M059J (cell line): ENCODE results near the gene MFSD2B. TPM values are rescaled to one million over a fixed set of nuclear protein-coding genes. Genes with fewer than 3 reads are reported as not detected.

Source experiments
- DNase-seq: peaks from one replicate; pipeline ENCODE4 v3.0.0-alpha.2; 2012; ENCODE audit warnings: low read depth
- total RNA-seq: library from RNA; depleted of rRNA; stranded (reverse); fragments of >200 nt; shearing (Covaris generic); gene quantifications from 2 replicates; pipeline ENCODE4 v1.2.3, GENCODE V29; 2014; rRNA removed

Gene MFSD2B
- total RNA-seq, 1 experiment from 2014 or later, result not detected

- peak; percentile 15 for DNase-seq
Measured at GRCh38 chr2:24050041-24050979, 40.4 kb downstream of the MFSD2B start.

DNA sequence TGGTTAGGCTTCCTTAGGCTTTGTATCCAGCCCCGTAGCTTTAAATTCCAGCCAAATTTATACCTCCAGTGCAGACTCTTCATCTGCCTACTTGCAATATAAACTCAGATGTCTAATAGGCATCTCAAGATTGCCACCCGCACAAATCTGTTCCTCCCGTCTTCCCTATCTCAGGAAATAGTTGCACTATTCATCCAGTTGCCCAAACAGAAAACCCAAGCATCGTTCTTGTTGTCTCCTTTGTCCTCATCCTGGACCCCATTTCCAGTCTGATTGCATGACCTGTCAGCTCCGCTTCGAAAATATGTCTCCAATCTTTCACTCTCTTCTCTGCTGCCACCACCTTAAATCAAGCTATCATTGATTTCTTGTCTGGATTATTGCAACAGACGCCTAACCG lies 41.9 kb downstream of the MFSD2B start:
- no peak for DNase-seq

- no peak for DNase-seq
Measured at GRCh38 chr2:24052951-24053350, 43.1 kb downstream of the MFSD2B start.

- DNase-seq, result no peak
Measured at GRCh38 chr2:24054366-24055010, 44.6 kb downstream of the MFSD2B start.

DNA sequence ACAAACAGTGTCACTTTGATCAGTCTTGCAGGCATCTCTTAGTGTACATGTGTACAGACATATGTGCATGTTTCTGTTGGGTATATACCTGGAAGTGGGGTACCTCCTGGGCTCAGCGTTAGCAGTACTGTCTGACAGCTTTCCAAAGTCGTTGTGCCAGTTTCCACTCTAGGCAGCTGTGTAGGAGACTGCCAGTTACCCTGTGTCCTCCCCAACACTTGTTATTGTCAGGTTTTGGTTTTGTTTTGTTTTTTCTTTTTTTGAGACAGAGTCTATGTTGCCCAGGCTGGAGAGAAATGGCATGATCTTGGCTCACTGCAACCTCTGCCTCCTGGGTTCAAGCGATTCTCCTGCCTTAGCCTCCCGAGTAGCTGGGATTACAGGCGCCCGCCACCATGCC lies 45.9 kb downstream of the MFSD2B start:
- DNase-seq, result no peak

DNA sequence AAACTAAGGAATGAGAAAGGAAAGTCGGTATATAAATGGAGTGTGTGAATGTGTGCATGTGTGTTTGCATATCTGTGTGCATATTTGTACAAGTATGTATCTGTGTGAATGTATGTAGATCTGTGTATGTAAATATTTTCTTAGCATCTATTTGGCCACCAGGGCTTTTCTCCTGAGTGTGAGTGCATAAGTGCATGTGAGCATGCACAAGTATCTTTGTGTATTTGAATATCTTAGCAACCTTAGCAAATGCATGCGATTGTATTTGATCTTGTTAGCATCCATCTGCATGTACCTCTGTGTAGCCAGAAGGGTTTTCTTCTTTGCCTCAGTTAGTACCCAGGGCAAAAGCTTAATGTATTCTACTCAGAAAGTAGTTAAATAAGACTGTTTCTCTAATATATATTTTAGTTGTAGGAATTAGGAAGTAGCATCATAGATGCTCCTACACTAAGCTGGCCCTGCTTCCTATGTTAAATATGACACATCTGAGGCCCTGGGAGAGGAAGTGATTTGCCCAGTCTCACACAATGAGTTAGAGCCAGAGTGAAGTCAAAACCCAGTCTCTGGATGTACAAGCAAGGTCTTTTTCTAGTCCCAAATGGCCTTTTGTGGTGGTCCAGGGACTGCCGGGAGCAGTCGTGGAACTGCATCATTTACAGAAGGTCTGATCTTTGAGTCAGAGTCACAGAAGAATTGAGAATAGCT lies 48.8 kb downstream of the MFSD2B start:
- no peak for DNase-seq

- DNase-seq, result no peak
Measured at GRCh38 chr2:24065341-24065740, 55.5 kb downstream of the MFSD2B start.

DNA sequence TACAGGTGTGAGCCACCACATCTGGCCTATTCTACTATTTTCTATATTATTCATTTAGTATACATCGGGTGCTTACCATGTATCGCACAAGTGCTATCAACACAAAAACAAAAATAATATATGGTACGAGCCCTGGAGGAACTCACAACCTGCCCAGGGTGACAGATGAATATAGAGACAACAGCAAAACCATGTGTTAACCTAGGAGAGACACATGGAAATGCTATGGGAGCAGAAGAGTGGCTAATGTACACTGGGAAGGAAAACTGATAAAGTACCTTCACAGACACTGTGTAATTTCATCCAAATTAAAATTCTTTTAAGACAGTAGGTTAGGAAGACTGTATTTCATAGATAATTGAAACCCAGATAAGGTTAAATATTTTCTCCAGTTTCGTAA lies 62.4 kb downstream of the MFSD2B start:
- no peak for DNase-seq

GRCh38 chr2:24073816-24074215 lies 63.9 kb downstream of the MFSD2B start:
- no peak for DNase-seq

DNA sequence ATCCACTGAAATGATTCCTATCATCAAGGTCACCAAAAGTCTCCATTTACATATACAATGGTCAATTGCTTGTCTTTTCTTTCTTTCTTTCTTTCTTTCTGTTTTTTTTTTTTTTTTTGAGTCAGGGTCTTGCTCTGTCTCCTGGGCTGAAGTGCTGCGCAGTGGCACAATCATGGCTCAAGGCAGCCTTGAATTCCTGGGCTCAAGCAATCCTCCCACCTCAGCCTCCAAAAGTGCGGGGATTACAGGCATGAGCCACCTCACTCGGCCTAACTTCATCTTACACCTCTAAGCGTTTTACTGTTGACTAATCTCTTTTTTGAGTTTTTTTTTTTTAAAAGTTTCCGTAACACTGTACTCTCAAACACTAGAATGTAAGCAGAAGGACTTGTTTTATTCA lies 65.4 kb downstream of the MFSD2B start:
- DNase-seq, result no peak

Other genes starting within 250 kb of the MFSD2B start
- gene ATAD2B, start 83.0 kb upstream of the MFSD2B start, total RNA-seq, result 2.9 and 3.8 TPM in 2 replicates
- 8.8 and 18.8 TPM in 2 replicates for gene UBXN2A, start 69.6 kb upstream of the MFSD2B start, total RNA-seq
- gene WDCP, start 37.3 kb downstream of the MFSD2B start, total RNA-seq, result 12.1 and 12.8 TPM in 2 replicates
- 6.6 and 9.7 TPM in 2 replicates for gene FKBP1B, start 39.7 kb downstream of the MFSD2B start, total RNA-seq
- gene SF3B6, start 66.2 kb downstream of the MFSD2B start, total RNA-seq, result 302 and 310 TPM in 2 replicates
- gene TP53I3, start 74.7 kb downstream of the MFSD2B start, total RNA-seq, result 3.1 and 8.8 TPM in 2 replicates
- 0.12 TPM in 1 of 2 replicates, not detected in the other for gene PFN4, start 113.2 kb downstream of the MFSD2B start, total RNA-seq
- gene FAM228B, start 113.4 kb downstream of the MFSD2B start, total RNA-seq, result 1.8 and 3.2 TPM in 2 replicates
- not detected in 2 replicates for gene FAM228A, start 165.0 kb downstream of the MFSD2B start, total RNA-seq